Cardiac muscle cell (in vitro differentiated cells and primary cell): ENCODE results near the gene ARL16. TPM values are rescaled to one million over a fixed set of nuclear protein-coding genes. Genes with fewer than 3 reads are reported as not detected.

ENCODE experiments used
- DNase-seq, 2 donors: peaks; one replicate each; pipeline versions ENCODE4 v3.0.0 to v3.0.0-alpha.2; 2010 to 2017; ENCODE audit warnings: low read depth in 1 of 2, low spot score in 1 of 2
- H3K27ac ChIP-seq: fragments of 200-600 bp; sonication (generic); 2 replicates; pipeline ENCODE4 v1.5.1; 2016
- H3K27me3 ChIP-seq: fragments of 200-600 bp; sonication (generic); 2 replicates; pipeline ENCODE4 v1.6.0; 2016; ENCODE audit warnings: control low read depth
- H3K36me3 ChIP-seq: fragments of 200-600 bp; sonication (generic); 2 replicates; pipeline ENCODE4 v1.5.1; 2016; ENCODE audit warnings: control low read depth
- H3K4me1 ChIP-seq: fragments of 200-600 bp; sonication (generic); 2 replicates; pipeline ENCODE4 v1.8.1; 2017; ENCODE audit warnings: low read depth, mild to moderate bottlenecking, mixed run types
- H3K4me3 ChIP-seq: fragments of 200-600 bp; sonication (generic); 2 replicates; pipeline ENCODE4 v1.5.1; 2016; ENCODE audit warnings: mild to moderate bottlenecking
- H3K9me3 ChIP-seq: fragments of 200-600 bp; sonication (generic); 2 replicates; pipeline ENCODE4 v1.5.1; 2017; ENCODE audit warnings: low read depth, mild to moderate bottlenecking, control low read depth
- polyA plus RNA-seq: library from polyadenylated mRNA; unstranded; fragments of >200 nt; fragmentation: Nextera tagmentation; extraction: Ambion mirVana; gene quantifications from 2 replicates; pipeline ENCODE4 v1.2.1, GENCODE V29; 2016
- total RNA-seq: library from RNA; depleted of rRNA; stranded (reverse); fragments of >200 nt; gene quantifications from 2 replicates; pipeline ENCODE4 v1.2.3, GENCODE V29; 2016
- TF ChIP-seq, protein P1 (sequence below): IDR thresholded peaks from 2 replicates; pipeline ENCODE4 v1.5.1; 2012; ENCODE audit warnings: low read depth, mild to moderate bottlenecking, low read length

ARL16 gene
- total and polyA plus RNA-seq, 2 experiments from 2014 or later, result 44.3 to 109 TPM

- peaks cover 13% of the 10 kb centered on the region for H3K27me3 ChIP-seq
- H3K27ac ChIP-seq, result no peak overlapping the region
- H3K36me3 ChIP-seq, result no peaks in the 10 kb centered on the region
- no peak overlapping the region for H3K4me3 ChIP-seq
- H3K9me3 ChIP-seq, result no peaks in the 10 kb centered on the region
- H3K4me1 ChIP-seq, result peaks cover 11% of the 10 kb centered on the region
- DNase-seq, result peak in 1 of 2 donors; percentile 17
- TF ChIP-seq, protein P1, sequence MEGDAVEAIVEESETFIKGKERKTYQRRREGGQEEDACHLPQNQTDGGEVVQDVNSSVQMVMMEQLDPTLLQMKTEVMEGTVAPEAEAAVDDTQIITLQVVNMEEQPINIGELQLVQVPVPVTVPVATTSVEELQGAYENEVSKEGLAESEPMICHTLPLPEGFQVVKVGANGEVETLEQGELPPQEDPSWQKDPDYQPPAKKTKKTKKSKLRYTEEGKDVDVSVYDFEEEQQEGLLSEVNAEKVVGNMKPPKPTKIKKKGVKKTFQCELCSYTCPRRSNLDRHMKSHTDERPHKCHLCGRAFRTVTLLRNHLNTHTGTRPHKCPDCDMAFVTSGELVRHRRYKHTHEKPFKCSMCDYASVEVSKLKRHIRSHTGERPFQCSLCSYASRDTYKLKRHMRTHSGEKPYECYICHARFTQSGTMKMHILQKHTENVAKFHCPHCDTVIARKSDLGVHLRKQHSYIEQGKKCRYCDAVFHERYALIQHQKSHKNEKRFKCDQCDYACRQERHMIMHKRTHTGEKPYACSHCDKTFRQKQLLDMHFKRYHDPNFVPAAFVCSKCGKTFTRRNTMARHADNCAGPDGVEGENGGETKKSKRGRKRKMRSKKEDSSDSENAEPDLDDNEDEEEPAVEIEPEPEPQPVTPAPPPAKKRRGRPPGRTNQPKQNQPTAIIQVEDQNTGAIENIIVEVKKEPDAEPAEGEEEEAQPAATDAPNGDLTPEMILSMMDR, result no peak
Observed at GRCh38 chr17:81652906-81653771, 30.5 kb downstream of the ARL16 start.

DNA sequence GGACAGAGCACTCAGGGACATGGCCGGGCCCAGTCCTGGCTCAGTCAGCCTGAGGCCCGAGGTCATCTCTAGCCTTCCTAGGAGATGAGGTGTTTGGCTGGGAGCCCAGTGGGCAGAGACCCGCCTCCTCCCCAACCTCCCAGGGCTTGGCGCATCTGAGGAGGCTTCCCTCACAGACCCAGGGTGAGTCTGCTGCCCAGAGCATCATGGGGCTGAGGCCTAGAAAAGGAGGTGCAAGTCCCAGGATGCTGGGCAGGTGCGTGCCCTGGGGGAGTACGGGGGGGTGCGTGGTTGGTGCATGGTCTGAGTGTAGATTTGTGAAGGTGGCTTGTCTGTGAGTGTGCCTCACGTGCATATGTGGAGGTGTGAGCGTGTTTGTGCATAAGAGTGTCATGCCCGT, 31.9 kb downstream of the ARL16 start:
- TF ChIP-seq, protein P1, result no peak
- Histone ChIP-seq H3K4me1 (peaks cover 4% of the 10 kb centered on the region), H3K27ac (no peak overlapping the region), H3K4me3 (no peak overlapping the region), H3K9me3 (no peaks in the 10 kb centered on the region), H3K36me3 (no peaks in the 10 kb centered on the region), H3K27me3 (peaks cover 28% of the 10 kb centered on the region)
- DNase-seq, result peak in 1 of 2 donors; percentile 84

GRCh38 chr17:81650951-81651350, 32.6 kb downstream of the ARL16 start:
- DNase-seq, result no peak
- no peak overlapping the region for H3K27ac ChIP-seq
- H3K27me3 ChIP-seq, result peaks cover 28% of the 10 kb centered on the region
- no peaks in the 10 kb centered on the region for H3K36me3 ChIP-seq
- peaks cover 4% of the 10 kb centered on the region for H3K4me1 ChIP-seq
- H3K9me3 ChIP-seq, result no peaks in the 10 kb centered on the region
- H3K4me3 ChIP-seq, result no peak overlapping the region
- TF ChIP-seq, protein P1, result no peak

DNA sequence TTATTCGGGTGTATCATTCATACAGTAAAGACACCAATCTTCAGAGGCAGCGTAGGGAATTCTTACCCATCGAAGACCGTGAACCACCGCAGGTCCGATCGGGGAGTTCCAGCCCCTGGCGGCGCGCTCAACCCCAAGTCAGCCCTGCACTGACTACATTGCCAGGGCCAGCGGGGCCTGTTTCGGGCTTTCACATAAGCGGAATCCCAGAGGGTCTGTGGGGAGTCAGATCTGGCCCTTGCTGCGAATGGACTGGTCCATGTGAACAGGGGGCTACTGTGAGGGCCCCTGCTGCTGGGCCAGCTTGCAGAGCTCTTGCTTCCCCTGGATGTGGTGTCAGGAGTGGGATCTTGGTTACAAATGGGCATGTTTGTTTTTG, 34.9 kb downstream of the ARL16 start:
- Histone ChIP-seq H3K27ac (no peak overlapping the region), H3K9me3 (no peaks in the 10 kb centered on the region), H3K36me3 (no peaks in the 10 kb centered on the region), H3K27me3 (peaks cover 28% of the 10 kb centered on the region), H3K4me1 (peaks cover 4% of the 10 kb centered on the region), H3K4me3 (no peak overlapping the region)
- DNase-seq, result no peak
- TF ChIP-seq, protein P1, result no peak

DNA sequence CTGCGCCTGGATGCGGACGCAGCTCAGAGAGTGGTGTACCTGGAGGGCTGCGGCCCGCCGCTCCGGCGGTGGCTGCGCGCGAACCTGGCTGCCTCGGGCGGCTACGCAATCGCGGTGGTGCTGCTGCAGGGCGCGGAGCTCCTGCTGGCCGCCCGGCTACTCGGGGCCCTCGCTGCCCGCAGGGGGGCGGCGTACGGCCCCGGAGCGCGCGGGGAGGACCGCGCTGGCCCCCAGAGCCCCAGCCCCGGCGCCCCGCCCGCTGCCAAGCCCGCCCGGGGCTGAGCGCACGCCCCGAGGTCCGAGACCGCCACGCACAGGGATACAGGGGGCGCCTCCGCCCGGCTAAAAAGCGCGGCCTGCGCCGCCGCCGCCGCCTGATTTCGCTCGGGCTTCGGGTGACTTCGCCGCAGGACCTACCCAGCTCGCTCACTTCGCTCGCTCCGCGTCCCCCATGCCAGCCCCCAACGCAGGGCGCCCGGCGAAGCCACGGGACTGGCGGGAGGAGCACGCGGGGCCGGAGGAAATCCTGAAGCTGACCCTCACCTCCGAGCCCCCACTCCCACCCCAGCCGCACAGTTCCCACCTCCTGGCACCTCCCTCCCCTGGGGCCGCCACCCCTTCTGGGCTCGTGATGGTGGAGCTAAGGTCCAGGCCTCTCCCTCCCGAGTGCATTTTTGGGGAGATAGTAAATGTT, 35.4 kb downstream of the ARL16 start:
- H3K27ac ChIP-seq, result no peak overlapping the region
- TF ChIP-seq, protein P1, result no peak
- H3K27me3 ChIP-seq, result peaks cover 28% of the 10 kb centered on the region
- H3K36me3 ChIP-seq, result no peaks in the 10 kb centered on the region
- no peaks in the 10 kb centered on the region for H3K9me3 ChIP-seq
- H3K4me3 ChIP-seq, result no peak overlapping the region
- H3K4me1 ChIP-seq, result peaks cover 4% of the 10 kb centered on the region
- DNase-seq, result no peak
